GM23248 (cell line): Measurements from ENCODE around the gene KIF5A. TPM values are rescaled to one million over a fixed set of nuclear protein-coding genes. Genes with fewer than 3 reads are reported as not detected.
"Not testable (repeated sequence)": the region's sequence is repeated elsewhere in the genome, so short reads cannot be mapped to it uniquely, and the experiment has no call there.

Source experiments
- DNase-seq: peaks from one replicate; pipeline ENCODE4 v3.0.0-alpha.2; 2015
- H2AFZ ChIP-seq: fragments of 200-600 bp; sonication (generic); 2 replicates; pipeline ENCODE4 v1.6.1; 2016; ENCODE audit warnings: antibody characterized with exemption
- H3F3A ChIP-seq: fragments of 200-600 bp; sonication (generic); 2 replicates; pipeline ENCODE4 v1.6.1; 2016; ENCODE audit warnings: mild to moderate bottlenecking, antibody characterized with exemption, mixed run types; ENCODE audit not compliant: insufficient read depth
- H3K27ac ChIP-seq: fragments of 200-600 bp; sonication (generic); 2 replicates; pipeline ENCODE4 v1.5.1; 2016; ENCODE audit warnings: mild to moderate bottlenecking
- H3K27me3 ChIP-seq: fragments of 200-600 bp; sonication (generic); replicated peaks from 2 replicates; pipeline ENCODE4 v1.6.1; 2016; ENCODE audit warnings: mild to moderate bottlenecking; ENCODE audit not compliant: insufficient read depth
- H3K36me3 ChIP-seq: fragments of 200-600 bp; sonication (generic); 2 replicates; pipeline ENCODE4 v1.6.1; 2016; ENCODE audit warnings: low read depth, mild to moderate bottlenecking
- H3K4me1 ChIP-seq: fragments of 200-600 bp; sonication (generic); 2 replicates; pipeline ENCODE4 v1.6.1; 2016; ENCODE audit warnings: mild to moderate bottlenecking; ENCODE audit not compliant: insufficient read depth
- H3K4me2 ChIP-seq: fragments of 200-600 bp; sonication (generic); one replicate; pipeline ENCODE4 v1.6.1; 2016; ENCODE audit warnings: mild to moderate bottlenecking; ENCODE audit not compliant: unreplicated experiment
- H3K4me3 ChIP-seq: fragments of 200-600 bp; sonication (generic); 2 replicates; pipeline ENCODE4 v1.5.1; 2016; ENCODE audit warnings: mild to moderate bottlenecking
- H3K79me2 ChIP-seq: fragments of 200-600 bp; sonication (generic); 2 replicates; pipeline ENCODE4 v1.6.1; 2016; ENCODE audit warnings: mild to moderate bottlenecking; ENCODE audit not compliant: insufficient read depth
- H3K9ac ChIP-seq: fragments of 200-600 bp; sonication (generic); 2 replicates; pipeline ENCODE4 v1.6.1; 2016; ENCODE audit warnings: mild to moderate bottlenecking
- H3K9me2 ChIP-seq: fragments of 200-600 bp; sonication (generic); 2 replicates; pipeline ENCODE4 v1.6.1; 2016; ENCODE audit warnings: mixed run types, mild to moderate bottlenecking, moderate library complexity; ENCODE audit not compliant: insufficient read depth
- H3K9me3 ChIP-seq: fragments of 200-600 bp; sonication (generic); one replicate; pipeline ENCODE4 v1.6.1; 2017; ENCODE audit warnings: low read depth
- H4K20me1 ChIP-seq: fragments of 200-600 bp; sonication (generic); 2 replicates; pipeline ENCODE4 v1.6.0; 2016; ENCODE audit not compliant: insufficient read depth
- EZH2 ChIP-seq: fragments of 200-600 bp; sonication (generic); IDR thresholded peaks from 2 replicates; pipeline ENCODE4 v1.6.1; 2018; ENCODE audit warnings: antibody characterized with exemption, mild to moderate bottlenecking; ENCODE audit not compliant: insufficient read depth, poor library complexity, severe bottlenecking
- EZH2phosphoT487 ChIP-seq: fragments of 200-600 bp; sonication (generic); IDR thresholded peaks from 2 replicates; pipeline ENCODE4 v1.6.1; 2018; ENCODE audit warnings: antibody characterized with exemption, moderate library complexity, mild to moderate bottlenecking, low read depth; ENCODE audit not compliant: insufficient read depth
- WGBS, 2 experiments: methylation state at CpG; one replicate each; pipeline ENCODE4 v1.1.6; 2015 to 2017; ENCODE audit warnings: low lambda C conversion rate in 2 of 2, low coverage in 1 of 2; ENCODE audit errors: missing lambda C conversion rate in 2 of 2; 5-methylcytosine and 5-hydroxymethylcytosine counted together
- in situ Hi-C: fragments of 300-500 bp; cut with MboI; formaldehyde crosslinking; loops from 2 replicates; pipeline ENCODE4 v1.15.0; 2020
- polyA plus RNA-seq: library from polyadenylated mRNA; unstranded; fragments of >200 nt; fragmentation: Nextera tagmentation; extraction: Ambion mirVana; gene quantifications from 2 replicates; pipeline ENCODE4 v1.2.1, GENCODE V29; 2016
- total RNA-seq: library from RNA; depleted of rRNA; stranded (reverse); fragments of >200 nt; shearing (Covaris generic); gene quantifications from 2 replicates; pipeline ENCODE4 v1.2.3, GENCODE V29; 2014

The KIF5A gene
- total and polyA plus RNA-seq, 2 experiments from 2014 or later = 0.11 to 0.18 TPM

- no peak for TF ChIP-seq EZH2
- TF ChIP-seq EZH2phosphoT487 = no peak
- Histone ChIP-seq H3K79me2 (no peaks in the 10 kb centered on the region), H3K36me3 (no peaks in the 10 kb centered on the region; the same call in 1 of the 2 replicates), H3K9me2 (no peaks in the 10 kb centered on the region), H3K4me2 (no peak overlapping the region), H3K9me3 (no peaks in the 10 kb centered on the region), H2AFZ (no peak overlapping the region), H3K27me3 (peaks cover 14% of the 10 kb centered on the region), H3F3A (peaks cover 6% of the 10 kb centered on the region; the same call in 1 of the 2 replicates), H4K20me1 (no peaks in the 10 kb centered on the region), H3K4me3 (no peak overlapping the region), H3K9ac (no peak overlapping the region), H3K27ac (no peak overlapping the region), H3K4me1 (peaks cover 12% of the 10 kb centered on the region)
- WGBS, 2 experiments = 75 to 81% methylated on average over 11 of the region's 11 CpGs
- in situ Hi-C loops = no loop called here
- DNase-seq = no peak
These were observed 68.1 kb downstream of the KIF5A start for GRCh38 chr12:57617942-57618341.

GRCh38 chr12:57618431-57618830 is 68.6 kb downstream of the KIF5A start:
- in situ Hi-C loops, H3K9ac ChIP-seq, H3K4me3 ChIP-seq, H4K20me1 ChIP-seq, DNase-seq, H3K79me2 ChIP-seq, H3K9me3 ChIP-seq, H3K4me2 ChIP-seq, H3K36me3 ChIP-seq, H2AFZ ChIP-seq, H3K27ac ChIP-seq, H3F3A ChIP-seq, H3K9me2 ChIP-seq: not testable (repeated sequence)
- Histone ChIP-seq H3K4me1 (peaks cover 12% of the 10 kb centered on the region), H3K27me3 (peaks cover 14% of the 10 kb centered on the region)
- 90 to 91% methylated on average over 6 of the region's 6 CpGs for WGBS, 2 experiments

GRCh38 chr12:57618966-57619433 is 69.2 kb downstream of the KIF5A start:
- H3K4me2 ChIP-seq = no peak overlapping the region
- H4K20me1 ChIP-seq = no peaks in the 10 kb centered on the region
- no peak overlapping the region for H3K4me3 ChIP-seq
- TF ChIP-seq EZH2 (no peak), EZH2phosphoT487 (no peak)
- no peaks in the 10 kb centered on the region for H3K9me3 ChIP-seq
- H3K79me2 ChIP-seq = no peaks in the 10 kb centered on the region
- DNase-seq = no peak
- H3K36me3 ChIP-seq = no peaks in the 10 kb centered on the region; the same call in 1 of the 2 replicates
- no peak overlapping the region for H2AFZ ChIP-seq
- in situ Hi-C loops = no loop called here
- WGBS, 2 experiments = 89% methylated on average over 14 to 16 of the region's 16 CpGs
- peaks cover 14% of the 10 kb centered on the region for H3K27me3 ChIP-seq
- H3F3A ChIP-seq = peaks cover 6% of the 10 kb centered on the region; the same call in 1 of the 2 replicates
- H3K9me2 ChIP-seq = no peaks in the 10 kb centered on the region
- no peak overlapping the region for H3K27ac ChIP-seq
- H3K4me1 ChIP-seq = peaks cover 12% of the 10 kb centered on the region
- H3K9ac ChIP-seq = no peak overlapping the region

GRCh38 chr12:57619434-57620244 is 69.8 kb downstream of the KIF5A start:
- no peaks in the 10 kb centered on the region; the same call in 1 of the 2 replicates for H3K36me3 ChIP-seq
- H3K4me3 ChIP-seq = no peak overlapping the region
- 83 to 87% methylated on average over 40 to 46 of the region's 46 CpGs for WGBS, 2 experiments

More at GRCh38 chr12:57619434-57620244, 69.8 kb downstream of the KIF5A start:
- no peaks in the 10 kb centered on the region for H3K9me2 ChIP-seq
- H3K27me3 ChIP-seq = peaks cover 14% of the 10 kb centered on the region
- H2AFZ ChIP-seq = no peak overlapping the region
- no peaks in the 10 kb centered on the region for H3K79me2 ChIP-seq
- no peak overlapping the region for H3K9ac ChIP-seq
- H3K4me2 ChIP-seq = no peak overlapping the region
- H3K9me3 ChIP-seq = no peaks in the 10 kb centered on the region
- peaks cover 6% of the 10 kb centered on the region; the same call in 1 of the 2 replicates for H3F3A ChIP-seq
- peaks cover 12% of the 10 kb centered on the region for H3K4me1 ChIP-seq
- H3K27ac ChIP-seq = no peak overlapping the region
- H4K20me1 ChIP-seq = no peaks in the 10 kb centered on the region
- in situ Hi-C loops = no loop called here
- TF ChIP-seq EZH2 (no peak), EZH2phosphoT487 (no peak)
- no peak for DNase-seq
